Prostate gland (tissue), 2 donors: ENCODE data around the gene ARHGAP26. TPM values are rescaled to one million over a fixed set of nuclear protein-coding genes. Genes with fewer than 3 reads are reported as not detected.

Experiments
- DNase-seq: peaks from one replicate; pipeline ENCODE4 v3.0.0-alpha.2; 2019; ENCODE audit warnings: low spot score
- H3K27ac ChIP-seq, 2 donors: fragments of 200-600 bp; sonication (generic); 2 replicates each; pipeline ENCODE4 v1.5.1; 2017 to 2019
- H3K27me3 ChIP-seq: fragments of 200-600 bp; sonication (generic); replicated peaks from 2 replicates; pipeline ENCODE4 v1.5.1; 2019; ENCODE audit not compliant: insufficient read depth
- H3K36me3 ChIP-seq, 2 donors: fragments of 200-600 bp; sonication (generic); 1 replicate in 1 of 2; 2 replicates in 1 of 2; pipeline versions ENCODE4 v1.5.1 to v1.8.1; 2017 to 2019
- H3K4me1 ChIP-seq: fragments of 200-600 bp; sonication (generic); replicated peaks from 2 replicates; pipeline ENCODE4 v1.5.1; 2019
- H3K4me3 ChIP-seq, 2 donors: fragments of 200-600 bp; sonication (generic); 2 replicates each; pipeline ENCODE4 v1.5.1; 2017 to 2019
- H3K9me3 ChIP-seq: fragments of 200-600 bp; sonication (generic); 2 replicates; pipeline ENCODE4 v1.5.1; 2017
- POLR2A ChIP-seq: fragments of 450-650 bp; IDR thresholded peaks from one replicate; pipeline ENCODE4 v1.6.1; 2016; ENCODE audit warnings: antibody characterized with exemption, mild to moderate bottlenecking
- POLR2AphosphoS5 ChIP-seq: sonication (generic); formaldehyde crosslinking; IDR thresholded peaks from one replicate; pipeline ENCODE4 v1.6.1; 2017; ENCODE audit warnings: antibody characterized with exemption
- WGBS: methylation state at CpG from one replicate; pipeline ENCODE4 v1.1.5; 2018; 5-methylcytosine and 5-hydroxymethylcytosine counted together
- intact Hi-C: fragments of 100-400 bp; cut with DNase I; formaldehyde crosslinking; loops from one replicate; pipeline ENCODE4 v1.14.2; 2022
- total RNA-seq, 2 donors: library from RNA; depleted of rRNA; stranded (reverse); fragments of >200 nt; gene quantifications; one replicate each; pipeline ENCODE4 v1.1.0, GENCODE V29; 2016
- TF ChIP-seq, protein P1 (sequence below), 4 experiments: fragments of 200-600 bp in 2 of 4; fragments of 450-650 bp in 2 of 4; sonication (generic) in 2 of 4; IDR thresholded peaks; 1 replicate in 3 of 4; 2 replicates in 1 of 4; pipeline ENCODE4 v1.5.1; 2016 to 2019; ENCODE audit warnings: antibody characterized with exemption in 4 of 4, mild to moderate bottlenecking in 2 of 4, moderate library complexity in 2 of 4

The ARHGAP26 gene
- total RNA-seq, 2 donors from 2014 or later, result 11.7 to 39.8 TPM

GRCh38 chr5:142901476-142902185, 131.5 kb downstream of the ARHGAP26 start:
- H3K27ac ChIP-seq, result no peak overlapping the region
- H3K27me3 ChIP-seq, result no peaks in the 10 kb centered on the region
- no peaks in the 10 kb centered on the region for H3K9me3 ChIP-seq
- no peaks in the 10 kb centered on the region for H3K36me3 ChIP-seq
- no peaks in the 10 kb centered on the region for H3K4me1 ChIP-seq
- intact Hi-C loops, result no loop called here
- TF ChIP-seq POLR2AphosphoS5, result no peak
- TF ChIP-seq, protein P1, sequence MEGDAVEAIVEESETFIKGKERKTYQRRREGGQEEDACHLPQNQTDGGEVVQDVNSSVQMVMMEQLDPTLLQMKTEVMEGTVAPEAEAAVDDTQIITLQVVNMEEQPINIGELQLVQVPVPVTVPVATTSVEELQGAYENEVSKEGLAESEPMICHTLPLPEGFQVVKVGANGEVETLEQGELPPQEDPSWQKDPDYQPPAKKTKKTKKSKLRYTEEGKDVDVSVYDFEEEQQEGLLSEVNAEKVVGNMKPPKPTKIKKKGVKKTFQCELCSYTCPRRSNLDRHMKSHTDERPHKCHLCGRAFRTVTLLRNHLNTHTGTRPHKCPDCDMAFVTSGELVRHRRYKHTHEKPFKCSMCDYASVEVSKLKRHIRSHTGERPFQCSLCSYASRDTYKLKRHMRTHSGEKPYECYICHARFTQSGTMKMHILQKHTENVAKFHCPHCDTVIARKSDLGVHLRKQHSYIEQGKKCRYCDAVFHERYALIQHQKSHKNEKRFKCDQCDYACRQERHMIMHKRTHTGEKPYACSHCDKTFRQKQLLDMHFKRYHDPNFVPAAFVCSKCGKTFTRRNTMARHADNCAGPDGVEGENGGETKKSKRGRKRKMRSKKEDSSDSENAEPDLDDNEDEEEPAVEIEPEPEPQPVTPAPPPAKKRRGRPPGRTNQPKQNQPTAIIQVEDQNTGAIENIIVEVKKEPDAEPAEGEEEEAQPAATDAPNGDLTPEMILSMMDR (IDR thresholded peaks at IDR 0.05), result no peak
- no peak for TF ChIP-seq POLR2A
- 77% methylated on average over 3 of the region's 3 CpGs for WGBS
- no peak overlapping the region for H3K4me3 ChIP-seq
- no peak for DNase-seq

DNA sequence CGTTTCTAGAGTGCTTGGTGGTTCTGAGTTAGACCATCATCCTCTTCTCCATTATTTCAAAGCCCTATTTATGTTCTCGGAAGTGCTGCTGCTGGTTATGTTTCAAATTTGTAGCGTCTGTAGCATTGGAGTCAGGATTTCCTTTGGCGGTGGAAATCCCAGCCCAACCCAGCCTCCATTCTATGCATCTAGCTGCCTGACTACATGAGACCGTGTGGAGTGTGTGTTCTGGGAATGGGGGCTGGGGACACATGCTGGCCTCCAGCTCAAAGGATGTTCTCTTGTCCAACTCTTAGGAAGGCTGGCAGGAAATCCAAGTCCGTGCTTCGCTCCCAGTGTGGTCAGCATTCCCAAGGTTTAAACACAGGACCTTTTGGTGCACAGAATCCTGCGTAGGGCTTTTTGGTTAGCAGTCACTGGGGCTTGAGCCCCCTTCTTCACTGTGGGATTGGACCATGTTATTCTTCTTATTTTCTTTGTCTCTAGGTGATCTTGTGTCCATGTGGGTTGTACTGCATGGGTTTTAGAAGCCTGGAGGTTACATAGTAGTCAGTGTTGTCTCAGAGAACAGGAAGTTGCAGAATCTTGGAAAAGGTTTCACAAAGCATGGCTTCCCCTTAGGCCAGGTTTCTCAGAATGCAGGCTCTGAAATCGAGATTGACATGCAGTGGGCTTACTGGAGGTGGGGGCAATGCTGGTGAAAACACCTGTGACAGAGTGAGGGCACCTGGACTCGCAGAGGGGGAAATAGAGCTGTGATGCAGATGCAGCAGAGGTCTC, 132.2 kb downstream of the ARHGAP26 start:
- H3K27ac ChIP-seq, result no peak overlapping the region
- 90% methylated on average over 10 of the region's 10 CpGs for WGBS
- no peak for DNase-seq
- H3K4me1 ChIP-seq, result no peaks in the 10 kb centered on the region
- TF ChIP-seq, protein P1 (IDR thresholded peaks at IDR 0.05), result no peak
- TF ChIP-seq POLR2A, result no peak
- TF ChIP-seq POLR2AphosphoS5, result no peak
- no peaks in the 10 kb centered on the region for H3K27me3 ChIP-seq
- no peaks in the 10 kb centered on the region for H3K9me3 ChIP-seq
- intact Hi-C loops, result no loop called here
- H3K36me3 ChIP-seq, result no peaks in the 10 kb centered on the region
- H3K4me3 ChIP-seq, result no peak overlapping the region

GRCh38 chr5:142904416-142904815, 134.2 kb downstream of the ARHGAP26 start:
- H3K9me3 ChIP-seq, result no peaks in the 10 kb centered on the region
- no peak for DNase-seq
- no peaks in the 10 kb centered on the region for H3K36me3 ChIP-seq
- no peaks in the 10 kb centered on the region for H3K4me1 ChIP-seq
- H3K4me3 ChIP-seq, result no peak overlapping the region
- intact Hi-C loops, result no loop called here
- 95% methylated on average over 4 of the region's 4 CpGs for WGBS
- TF ChIP-seq, protein P1 (IDR thresholded peaks at IDR 0.05), result no peak
- TF ChIP-seq POLR2AphosphoS5, result no peak
- no peak for TF ChIP-seq POLR2A
- no peaks in the 10 kb centered on the region for H3K27me3 ChIP-seq
- no peak overlapping the region for H3K27ac ChIP-seq

DNA sequence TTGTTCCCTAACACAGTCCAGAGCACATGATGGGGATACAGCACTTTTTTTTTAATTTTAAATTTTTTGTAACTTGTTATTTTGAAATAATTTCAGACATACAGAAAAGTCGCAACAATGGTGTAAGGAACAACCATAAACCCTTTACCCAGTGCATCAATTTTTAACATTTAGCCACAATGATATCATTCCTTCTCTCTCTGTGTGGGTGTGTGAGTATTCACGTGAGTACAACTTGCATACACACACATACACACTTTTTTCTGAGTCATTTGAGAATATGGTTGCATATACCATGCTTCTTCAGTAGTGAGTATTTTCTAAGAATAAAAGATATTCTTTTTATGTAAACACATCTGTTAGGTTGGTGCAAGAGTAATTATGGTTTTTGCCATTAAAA, 135.2 kb downstream of the ARHGAP26 start:
- TF ChIP-seq POLR2A (no peak), POLR2AphosphoS5 (no peak)
- TF ChIP-seq, protein P1 (IDR thresholded peaks at IDR 0.05), result no peak
- no peak overlapping the region for H3K27ac ChIP-seq
- no peaks in the 10 kb centered on the region for H3K9me3 ChIP-seq
- no peak overlapping the region for H3K4me3 ChIP-seq
- WGBS, result 95% methylated on average over 2 of the region's 2 CpGs
- no peaks in the 10 kb centered on the region for H3K36me3 ChIP-seq
- DNase-seq, result no peak
- H3K4me1 ChIP-seq, result no peaks in the 10 kb centered on the region
- intact Hi-C loops, result no loop called here
- no peaks in the 10 kb centered on the region for H3K27me3 ChIP-seq
